ENCODE results near the gene GSTO2.

DNA sequence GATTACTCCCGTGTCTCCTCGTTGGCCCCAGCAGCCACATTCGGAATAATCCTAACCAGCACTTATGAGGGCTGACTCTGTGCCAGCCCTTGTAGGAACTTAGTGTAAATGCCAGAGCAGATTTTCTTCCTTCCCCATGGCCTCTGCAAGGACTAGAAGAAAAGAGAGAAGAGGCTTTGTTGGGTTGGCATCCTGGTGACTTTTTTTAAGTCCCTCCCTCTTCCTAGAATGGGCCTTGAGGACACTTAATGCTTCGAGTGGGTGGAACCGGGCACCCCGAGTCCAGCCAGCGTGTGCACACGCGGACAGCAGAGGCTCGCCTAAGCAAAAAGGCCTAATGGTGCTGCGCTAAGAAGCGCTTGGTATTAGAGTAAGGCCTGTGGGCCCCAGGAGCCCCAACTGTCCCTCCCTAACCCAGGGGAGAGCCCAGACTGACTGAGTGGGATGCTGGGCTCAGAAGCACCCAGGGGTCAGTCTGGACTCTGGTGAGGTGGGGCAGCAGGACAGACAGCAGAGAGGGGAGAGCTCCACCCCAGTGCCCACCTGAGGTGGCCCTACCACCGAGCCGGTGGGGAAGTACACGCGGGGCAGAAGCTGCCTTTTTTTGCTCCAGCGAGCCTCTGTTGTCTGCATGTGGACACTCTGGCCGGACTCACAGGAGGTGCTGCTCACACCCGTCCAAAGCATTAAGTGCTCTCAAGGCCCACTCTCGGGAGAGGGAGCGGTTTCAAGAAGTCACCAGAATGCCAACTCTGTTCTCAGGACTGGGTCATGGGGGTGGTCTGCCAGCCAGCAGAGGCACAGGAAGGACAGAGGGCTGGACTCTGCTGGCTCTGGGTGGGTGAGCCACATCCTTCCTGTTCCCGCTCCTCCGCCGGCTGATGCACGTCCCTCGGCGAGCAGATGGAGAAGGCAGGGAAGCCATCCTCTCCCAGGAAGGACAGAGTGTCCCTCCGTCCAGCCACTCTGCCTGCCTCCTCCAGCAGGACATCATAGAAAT lies 56.8 kb downstream of the GSTO2 start:
- TF ChIP-seq CTCF (IDR thresholded peaks at IDR 0.05; ENCODE audit: poor library complexity) (no peak), EZH2phosphoT487 (IDR thresholded peaks at IDR 0.05; ENCODE audit: low read depth, severe bottlenecking, unreplicated experiment) (no peak), EZH2 (IDR thresholded peaks at IDR 0.05; ENCODE audit: borderline replicate concordance) (no peak)

Data from hepatocyte (in vitro differentiated cells).